GM12801 (cell line): ENCODE measurements around the gene ANKRD33B.

Experiments used
- CTCF ChIP-seq: IDR thresholded peaks from one replicate; pipeline ENCODE4 v1.5.1; 2011; ENCODE audit warnings: control low read depth; ENCODE audit not compliant: insufficient read length; ENCODE audit errors: extremely low read depth

Gene ANKRD33B

GRCh38 chr5:10691826-10692785 lies 128.2 kb downstream of the ANKRD33B start:
- no peak for TF ChIP-seq CTCF

GRCh38 chr5:10695055-10695649 lies 131.3 kb downstream of the ANKRD33B start:
- no peak for TF ChIP-seq CTCF

GRCh38 chr5:10695759-10696543 lies 132.1 kb downstream of the ANKRD33B start:
- no peak for TF ChIP-seq CTCF

GRCh38 chr5:10699281-10699874 lies 135.5 kb downstream of the ANKRD33B start:
- no peak for TF ChIP-seq CTCF

- no peak for TF ChIP-seq CTCF
Measured at GRCh38 chr5:10699987-10700386, 136.1 kb downstream of the ANKRD33B start.

GRCh38 chr5:10700516-10700915 lies 136.6 kb downstream of the ANKRD33B start:
- TF ChIP-seq CTCF: no peak

- TF ChIP-seq CTCF: no peak
Measured at GRCh38 chr5:10701567-10702039, 137.7 kb downstream of the ANKRD33B start.
